Kidney (tissue), 14 donors: ENCODE measurements around the gene ACTN4. TPM values are rescaled to one million over a fixed set of nuclear protein-coding genes. Genes with fewer than 3 reads are reported as not detected.
A peak's percentile ranks its signal among the peaks of the same experiment; 100 is the strongest.

Experiments
- DNase-seq, 5 donors: peaks; one replicate each; pipeline ENCODE4 v3.0.0-alpha.2; 2013 to 2020
- FAIRE-seq: peaks from 2 replicates; lab custom pipeline; 2012; peaks lifted over from hg19 to GRCh38; lab: Jason Lieb, UNC
- H3K27ac ChIP-seq, 2 donors: one replicate each; pipeline ENCODE4 v1.7.0; 2013; ENCODE audit warnings: low read depth in 2 of 2, low read length in 2 of 2, inconsistent platforms in 1 of 2
- H3K27me3 ChIP-seq: one replicate; pipeline ENCODE4 v1.7.1; 2013; ENCODE audit warnings: low read length, inconsistent platforms; ENCODE audit not compliant: control insufficient read depth, insufficient read depth
- H3K36me3 ChIP-seq, 3 donors: one replicate each; pipeline versions ENCODE4 v1.7.0 to v1.7.1; 2013; ENCODE audit warnings: low read length in 3 of 3, control low read depth in 1 of 3, inconsistent platforms in 1 of 3; ENCODE audit not compliant: insufficient read depth in 3 of 3, control insufficient read depth in 2 of 3
- H3K4me1 ChIP-seq, 3 donors: one replicate each; pipeline versions ENCODE4 v1.7.0 to v1.7.1; 2013; ENCODE audit warnings: low read length in 3 of 3, inconsistent platforms in 1 of 3, low read depth in 1 of 3; ENCODE audit not compliant: control insufficient read depth in 2 of 3, insufficient read depth in 2 of 3
- H3K4me3 ChIP-seq, 3 donors: one replicate each; pipeline versions ENCODE4 v1.7.0 to v1.8.1; 2013; ENCODE audit warnings: low read length in 3 of 3, control low read depth in 1 of 3, inconsistent platforms in 1 of 3
- H3K9ac ChIP-seq, 3 donors: one replicate each; pipeline versions ENCODE4 v1.7.0 to v1.7.1; 2013; ENCODE audit warnings: low read length in 3 of 3, control low read depth in 1 of 3, inconsistent platforms in 1 of 3
- H3K9me3 ChIP-seq, 3 donors: one replicate each; pipeline versions ENCODE4 v1.7.0 to v1.7.1; 2013; ENCODE audit warnings: low read length in 3 of 3, control low read depth in 1 of 3, inconsistent platforms in 1 of 3; ENCODE audit not compliant: control insufficient read depth in 2 of 3, insufficient read depth in 1 of 3
- intact Hi-C: fragments of 100-400 bp; cut with DNase I; formaldehyde crosslinking; loops from one replicate; pipeline ENCODE4 v1.11.1; 2022
- polyA plus RNA-seq: library from polyadenylated mRNA; stranded (reverse); fragments of 350-450 nt; fragmentation: Illumina TruSeq; extraction: RNeasy Lipid Tissue Mini Kit (QIAGEN cat#74804); gene quantifications from one replicate; pipeline ENCODE4 v1.2.3, GENCODE V29; 2014; ENCODE audit warnings: low read depth, low replicate concordance; ENCODE audit not compliant: insufficient read depth
- total RNA-seq: library from RNA; stranded (reverse); fragmentation: NEBNext Ultra II Directional; extraction: Animal tissue kit (Norgen Biotek cat#: 25700); gene quantifications from one replicate; pipeline ENCODE4 v1.2.1, GENCODE V29; 2021
- TF ChIP-seq, protein P1 (sequence below): IDR thresholded peaks from 3 replicates; pipeline ENCODE4 v1.5.1; 2012; ENCODE audit warnings: mild to moderate bottlenecking, moderate library complexity, borderline replicate concordance; ENCODE audit not compliant: insufficient read depth; ENCODE audit errors: extremely low read depth
- donor health status: control.
- donor health status: control.
- donor health status: control.
- donor health status: control.
- donor health status: control.
- donor health status: DM: yes; HTN: yes; CAD: no.
- donor health status: Normal renal cell carcinoma (clear cell type).

The ACTN4 gene
- total and polyA plus RNA-seq, 2 donors from 2014 or later: 231 to 606 TPM

DNA sequence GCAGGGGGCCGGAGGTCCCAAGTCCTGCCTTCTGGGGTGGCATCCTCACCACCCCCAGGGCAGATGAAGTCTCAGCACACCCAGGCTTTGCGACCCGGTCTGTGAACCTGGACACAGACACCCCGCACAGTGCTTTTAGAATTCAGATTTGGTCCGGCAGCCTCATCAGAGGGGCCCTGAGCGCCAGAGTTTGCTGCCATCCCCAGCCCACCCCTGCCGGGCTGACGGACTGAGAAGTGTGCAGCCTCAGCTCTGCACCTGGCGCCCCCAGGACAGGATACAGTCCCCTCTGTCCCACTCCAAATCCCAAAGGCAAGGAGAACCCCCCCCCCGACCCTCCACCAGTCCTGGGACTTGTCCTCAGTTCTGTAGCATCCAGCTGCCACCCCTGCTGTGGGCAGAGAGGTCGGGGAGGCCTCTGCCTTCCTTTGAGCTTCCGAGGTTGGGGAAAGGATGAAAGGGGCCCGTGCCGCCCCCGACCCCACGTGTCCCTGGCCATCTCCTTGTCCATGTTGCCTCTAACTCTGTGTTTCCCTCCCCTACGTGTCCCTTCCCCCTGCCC, 79.9 kb downstream of the ACTN4 start:
- no peak for DNase-seq
- H3K9me3 ChIP-seq: no peaks in the 10 kb centered on the region
- no peak overlapping the region for H3K4me3 ChIP-seq
- H3K27me3 ChIP-seq: no peaks in the 10 kb centered on the region
- peak overlapping the region in 1 of 3 donors; percentile 40 for H3K9ac ChIP-seq
- FAIRE-seq: no peak
- H3K4me1 ChIP-seq: peaks cover 0 to 27% (median 5%) of the 10 kb centered on the region in 3 donors
- TF ChIP-seq, protein P1, sequence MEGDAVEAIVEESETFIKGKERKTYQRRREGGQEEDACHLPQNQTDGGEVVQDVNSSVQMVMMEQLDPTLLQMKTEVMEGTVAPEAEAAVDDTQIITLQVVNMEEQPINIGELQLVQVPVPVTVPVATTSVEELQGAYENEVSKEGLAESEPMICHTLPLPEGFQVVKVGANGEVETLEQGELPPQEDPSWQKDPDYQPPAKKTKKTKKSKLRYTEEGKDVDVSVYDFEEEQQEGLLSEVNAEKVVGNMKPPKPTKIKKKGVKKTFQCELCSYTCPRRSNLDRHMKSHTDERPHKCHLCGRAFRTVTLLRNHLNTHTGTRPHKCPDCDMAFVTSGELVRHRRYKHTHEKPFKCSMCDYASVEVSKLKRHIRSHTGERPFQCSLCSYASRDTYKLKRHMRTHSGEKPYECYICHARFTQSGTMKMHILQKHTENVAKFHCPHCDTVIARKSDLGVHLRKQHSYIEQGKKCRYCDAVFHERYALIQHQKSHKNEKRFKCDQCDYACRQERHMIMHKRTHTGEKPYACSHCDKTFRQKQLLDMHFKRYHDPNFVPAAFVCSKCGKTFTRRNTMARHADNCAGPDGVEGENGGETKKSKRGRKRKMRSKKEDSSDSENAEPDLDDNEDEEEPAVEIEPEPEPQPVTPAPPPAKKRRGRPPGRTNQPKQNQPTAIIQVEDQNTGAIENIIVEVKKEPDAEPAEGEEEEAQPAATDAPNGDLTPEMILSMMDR: no peak
- H3K36me3 ChIP-seq: peaks cover 3 to 57% (median 32%) of the 10 kb centered on the region in 3 donors
- intact Hi-C loops: no loop called here
- peak overlapping the region; percentile 49 to 71 for H3K27ac ChIP-seq

DNA sequence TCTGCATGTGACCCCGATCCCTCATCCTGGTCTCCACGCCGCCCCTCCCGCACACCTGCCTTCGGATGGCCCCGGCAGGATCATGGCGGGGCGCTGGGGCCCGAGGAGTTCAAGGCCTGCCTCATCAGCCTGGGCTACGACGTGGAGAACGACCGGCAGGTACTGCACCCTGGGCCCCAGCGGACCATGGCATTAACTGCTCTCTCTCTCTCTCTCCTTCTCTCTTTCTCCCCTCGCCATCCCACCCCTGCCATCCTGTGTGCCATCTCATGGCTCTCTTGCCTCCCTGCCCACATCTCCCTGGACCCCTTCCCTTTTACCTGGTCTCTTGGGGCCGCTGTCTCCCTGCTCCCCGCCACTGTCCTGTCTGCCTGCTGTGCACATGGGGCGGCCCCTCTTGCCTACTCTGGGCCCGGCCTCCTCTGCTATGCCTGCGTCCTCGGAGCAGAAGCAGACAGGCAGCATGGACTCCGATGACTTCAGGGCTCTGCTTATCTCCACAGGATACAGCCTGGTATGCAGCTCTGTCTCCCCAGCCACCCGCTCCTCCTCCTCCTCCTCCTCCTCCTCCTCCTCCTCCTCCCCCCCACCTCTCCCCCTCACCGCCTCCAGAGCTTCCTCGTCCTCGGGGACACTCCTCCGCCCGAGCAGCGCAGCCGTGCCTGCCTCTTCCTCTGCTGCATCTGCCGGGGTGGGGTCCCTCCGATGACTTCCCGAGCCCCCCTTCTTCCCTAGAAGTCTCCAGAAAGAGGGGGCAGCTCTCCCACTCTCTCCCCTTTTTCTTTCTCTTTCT, 80.6 kb downstream of the ACTN4 start:
- peaks cover 3 to 50% (median 27%) of the 10 kb centered on the region in 3 donors for H3K36me3 ChIP-seq
- H3K4me3 ChIP-seq: no peak overlapping the region
- intact Hi-C loops: no loop called here
- no peaks in the 10 kb centered on the region for H3K27me3 ChIP-seq
- peaks cover 0 to 25% (median 5%) of the 10 kb centered on the region in 3 donors for H3K4me1 ChIP-seq
- peak overlapping the region; percentile 57 to 71 for H3K27ac ChIP-seq
- peak in 4 of 5 donors; percentile 57 to 87 (median 72) for DNase-seq
- H3K9me3 ChIP-seq: no peaks in the 10 kb centered on the region
- no peak for FAIRE-seq
- TF ChIP-seq, protein P1: no peak
- H3K9ac ChIP-seq: peak overlapping the region in 1 of 3 donors; percentile 40

- H3K27ac ChIP-seq: peak overlapping the region; percentile 20 to 57
- H3K4me3 ChIP-seq: no peak overlapping the region
- no peaks in the 10 kb centered on the region for H3K27me3 ChIP-seq
- peak in 2 of 5 donors; percentile 60 to 80 for DNase-seq
- H3K9me3 ChIP-seq: no peaks in the 10 kb centered on the region
- H3K4me1 ChIP-seq: peaks cover 0 to 26% (median 5%) of the 10 kb centered on the region in 3 donors
- TF ChIP-seq, protein P1: no peak
- H3K36me3 ChIP-seq: peaks cover 3 to 41% (median 22%) of the 10 kb centered on the region in 3 donors
- H3K9ac ChIP-seq: no peak overlapping the region
- intact Hi-C loops: no loop called here
- no peak for FAIRE-seq
Observed at GRCh38 chr19:38728752-38729541, 81.5 kb downstream of the ACTN4 start.
